HFF-Myc (cell line): ENCODE results near the gene CNTN4.

ENCODE experiments used
- DNase-seq: peaks from one replicate; pipeline ENCODE4 v3.0.0-alpha.2; 2011; ENCODE audit warnings: low read depth; ENCODE audit errors: extremely low read depth
- H3K4me3 ChIP-seq: replicated peaks from 2 replicates; pipeline ENCODE4 v1.5.1; 2011; ENCODE audit warnings: low read depth, mild to moderate bottlenecking, control low read depth, low read length
- CTCF ChIP-seq: IDR thresholded peaks from 2 replicates; pipeline ENCODE4 v1.5.1; 2012; ENCODE audit warnings: mild to moderate bottlenecking, low read depth, low read length, control low read depth; ENCODE audit errors: missing control alignments

Gene CNTN4

GRCh38 chr3:3064297-3064696 is 965.6 kb downstream of the CNTN4 start:
- H3K4me3 ChIP-seq, result no peak overlapping the region
- TF ChIP-seq CTCF, result no peak
- DNase-seq, result no peak

GRCh38 chr3:3065876-3066275 is 967.2 kb downstream of the CNTN4 start:
- no peak for DNase-seq
- no peak overlapping the region for H3K4me3 ChIP-seq

GRCh38 chr3:3066378-3066777 is 967.7 kb downstream of the CNTN4 start:
- TF ChIP-seq CTCF, result no peak
- no peak overlapping the region for H3K4me3 ChIP-seq
- no peak for DNase-seq

More at GRCh38 chr3:3065876-3066275, 967.2 kb downstream of the CNTN4 start:
- no peak for TF ChIP-seq CTCF

- no peak overlapping the region for H3K4me3 ChIP-seq
- no peak for DNase-seq
- TF ChIP-seq CTCF, result no peak
Observed at GRCh38 chr3:3066910-3067309, 968.2 kb downstream of the CNTN4 start.

GRCh38 chr3:3068358-3068881 is 969.8 kb downstream of the CNTN4 start:
- DNase-seq, result no peak
- H3K4me3 ChIP-seq, result no peak overlapping the region
- TF ChIP-seq CTCF, result no peak

- no peak for TF ChIP-seq CTCF
- H3K4me3 ChIP-seq, result no peak overlapping the region
- no peak for DNase-seq
Observed at GRCh38 chr3:3069723-3070122, 971.1 kb downstream of the CNTN4 start.

- no peak for TF ChIP-seq CTCF
- no peak overlapping the region for H3K4me3 ChIP-seq
- no peak for DNase-seq
Observed at GRCh38 chr3:3071136-3071535, 972.5 kb downstream of the CNTN4 start.
